ENCODE measurements around the gene SLC25A6.
A peak's percentile ranks its signal among the peaks of the same experiment; 100 is the strongest.
"Not testable (repeated sequence)": the region's sequence is repeated elsewhere in the genome, so short reads cannot be mapped to it uniquely, and the experiment has no call there.

SLC25A6 gene

DNA sequence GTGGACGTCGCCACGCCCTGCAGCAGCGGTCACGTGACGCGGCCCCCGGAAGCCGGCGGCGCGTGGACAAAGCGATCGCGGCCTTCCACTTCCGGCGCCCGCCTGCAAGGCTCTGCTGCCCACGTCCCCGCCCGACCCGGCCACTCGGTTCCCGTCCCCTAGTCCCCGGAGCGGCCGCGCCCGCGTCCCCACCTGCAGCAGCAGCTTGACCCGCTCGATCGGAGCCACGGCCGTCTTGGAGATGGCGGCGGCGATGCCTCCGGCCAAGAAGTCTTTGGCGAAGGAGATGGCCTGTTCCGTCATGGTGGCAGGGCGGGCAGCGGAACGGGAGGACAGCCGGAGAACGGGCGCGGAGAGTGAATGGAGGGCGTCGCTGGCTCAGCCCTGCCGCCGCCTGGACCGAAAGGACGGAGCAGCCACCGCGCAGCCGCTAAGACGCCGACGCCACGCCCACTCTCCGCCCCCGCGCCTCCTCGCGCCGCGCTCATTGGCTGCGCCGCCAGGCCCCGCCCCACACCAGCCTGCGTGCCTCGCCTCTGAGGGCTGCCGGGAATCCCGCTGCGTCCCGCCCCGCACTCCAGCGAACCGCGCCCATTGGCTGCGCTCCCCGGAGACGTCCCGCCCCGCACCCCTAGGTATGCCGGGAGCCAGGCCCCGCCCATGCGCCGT is at the start of gene SLC25A6:
SLC25A6 (minus strand) TSS at position 407 of the 669 bp plus-strand sequence; CDS start at position 303, 104 bp downstream.
- peak; percentile 98 for DNase-seq (ENCODE audit: low spot score)

DNA sequence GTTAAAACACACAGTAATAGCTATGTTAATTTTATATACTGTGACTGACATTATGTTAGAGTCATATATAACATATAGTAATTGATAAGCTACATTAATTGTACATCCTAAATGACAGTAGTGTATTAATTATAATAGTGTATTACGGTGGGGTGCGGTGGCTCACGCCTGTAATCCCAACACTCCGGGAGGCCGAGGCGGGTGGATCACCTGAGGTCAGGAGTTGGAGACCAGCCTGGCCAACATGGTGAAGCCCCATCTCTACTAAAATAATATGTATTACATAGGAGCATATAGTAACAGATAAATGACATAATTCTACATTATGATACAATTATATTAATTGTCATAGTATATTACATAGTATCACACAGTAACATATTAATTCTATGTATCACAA is 48.6 kb upstream of the SLC25A6 start:
- no peak for DNase-seq (ENCODE audit: low spot score)

DNA sequence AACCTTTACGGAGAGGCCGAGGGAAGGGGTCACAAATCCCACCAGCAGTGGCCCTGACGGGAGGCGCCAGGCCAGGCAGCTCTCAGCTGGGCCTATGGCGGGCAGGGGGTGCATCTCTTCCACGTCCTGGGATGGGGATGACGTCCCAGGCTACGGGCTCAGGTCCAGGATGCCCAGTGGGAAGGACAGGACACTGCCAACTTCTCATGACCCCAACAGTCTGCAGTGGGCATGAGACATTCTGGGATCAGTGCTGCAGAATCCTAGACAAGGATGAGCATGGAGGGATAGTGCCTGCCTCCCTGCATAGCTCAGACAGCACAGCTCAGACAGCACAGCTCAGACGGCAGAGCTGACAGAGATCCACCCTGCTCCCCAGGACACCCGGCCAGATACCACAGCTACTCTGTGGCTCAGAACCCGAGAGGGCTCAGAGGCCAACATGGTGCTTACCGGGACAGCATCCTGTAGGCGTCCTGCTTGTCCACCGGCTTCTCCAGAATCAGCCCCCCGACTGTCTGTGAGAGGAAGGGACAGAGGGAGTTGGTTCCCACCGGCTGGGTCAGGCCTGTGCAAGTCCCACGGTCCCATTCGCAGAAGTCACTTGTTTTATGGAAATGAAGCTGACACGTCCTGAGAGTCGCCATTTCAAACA is 43.5 kb upstream of the SLC25A6 start:
- no peak for DNase-seq (ENCODE audit: low spot score)

DNA sequence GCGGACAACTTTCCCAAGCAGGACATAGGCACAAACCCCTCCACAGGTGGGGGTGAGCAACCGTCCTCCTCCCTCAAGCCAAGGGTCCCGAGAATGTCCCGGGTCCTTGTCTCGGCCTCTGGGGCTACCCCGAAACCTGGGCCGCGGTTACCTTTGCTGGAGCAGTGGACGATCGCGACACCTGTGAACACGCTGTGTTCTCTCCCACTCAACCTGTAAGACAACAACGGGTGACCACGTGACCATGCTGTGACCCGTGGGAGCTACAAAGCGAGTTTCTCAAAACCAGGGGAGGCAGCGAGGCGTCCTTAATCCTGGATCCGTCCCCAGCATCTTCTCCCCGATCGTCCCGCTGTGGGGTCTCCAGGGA is 42.9 kb upstream of the SLC25A6 start:
- DNase-seq (ENCODE audit: low spot score): no peak

DNA sequence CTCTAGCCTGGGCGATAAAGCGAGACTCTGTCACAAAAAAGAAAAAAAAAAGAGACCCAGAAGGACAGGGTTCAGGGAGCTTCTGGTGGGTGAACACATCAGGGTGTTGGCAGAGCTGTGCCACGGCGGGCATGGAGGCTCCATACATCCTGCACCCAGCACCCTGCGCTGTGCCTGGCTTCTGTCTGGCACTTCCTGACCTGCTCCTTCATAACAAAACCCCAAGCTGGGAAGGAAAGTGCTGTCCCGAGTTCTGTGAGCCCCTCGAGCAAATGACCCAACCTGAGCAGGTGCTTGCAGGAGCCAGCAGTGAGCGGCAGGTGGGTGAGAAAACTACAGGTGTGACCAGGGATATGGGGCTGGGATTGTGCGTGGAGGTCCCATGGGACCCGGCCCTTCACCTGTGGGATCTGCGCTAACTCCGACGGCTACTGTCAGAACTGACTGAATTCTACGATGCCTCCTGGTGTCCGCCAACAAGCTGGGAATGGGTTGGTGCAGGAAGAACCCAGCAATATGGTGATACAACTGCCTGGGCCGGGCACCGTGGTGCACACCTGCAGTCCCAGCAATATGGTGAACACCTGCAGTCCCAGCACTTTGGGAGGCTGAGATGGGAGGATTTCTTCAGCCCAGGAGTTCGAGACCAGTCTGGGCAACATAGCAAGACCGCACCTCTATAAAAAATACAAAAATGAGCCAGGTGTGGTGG is 41.9 kb upstream of the SLC25A6 start:
- DNase-seq (ENCODE audit: low spot score): no peak

DNA sequence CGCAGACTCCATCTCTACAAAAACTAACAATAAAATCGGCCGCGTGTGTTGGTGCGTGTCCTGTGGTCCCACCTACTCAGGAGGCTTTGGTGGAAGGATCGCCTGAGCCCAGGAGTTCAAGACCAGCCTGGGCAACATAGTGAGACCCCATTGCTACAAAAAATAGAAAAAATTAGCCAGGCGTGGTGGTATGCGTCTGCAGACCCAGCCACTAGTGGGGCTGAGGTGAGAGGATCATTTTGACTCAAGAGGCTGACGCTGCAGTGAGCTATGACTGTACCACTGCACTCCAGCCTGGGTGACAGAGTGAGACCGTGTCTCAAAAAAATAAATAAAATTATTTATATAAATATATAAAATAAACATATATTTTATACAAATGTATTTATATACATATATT is 38.5 kb upstream of the SLC25A6 start:
- no peak for DNase-seq (ENCODE audit: low spot score)

DNA sequence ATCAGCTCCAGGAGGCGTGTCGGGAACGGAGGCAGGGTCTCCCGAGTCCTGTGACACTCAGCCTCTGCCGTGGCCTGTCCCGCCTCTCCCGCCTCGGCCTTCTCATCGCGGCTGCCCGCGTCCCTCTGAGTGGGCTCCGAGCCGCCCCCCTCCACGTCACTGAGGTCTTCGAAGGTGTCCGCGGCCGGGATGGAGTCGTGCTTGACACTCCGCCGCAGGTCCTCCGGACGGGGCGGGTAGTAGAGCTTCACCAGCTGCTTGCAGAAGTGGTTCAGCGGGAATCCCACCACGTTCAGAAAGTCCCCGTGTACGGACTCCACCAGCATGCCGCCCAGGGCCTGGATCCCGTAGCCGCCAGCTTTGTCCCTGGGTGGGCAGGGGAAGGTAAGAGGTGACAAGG is 35.8 kb upstream of the SLC25A6 start:
- DNase-seq (ENCODE audit: low spot score): no peak

DNA sequence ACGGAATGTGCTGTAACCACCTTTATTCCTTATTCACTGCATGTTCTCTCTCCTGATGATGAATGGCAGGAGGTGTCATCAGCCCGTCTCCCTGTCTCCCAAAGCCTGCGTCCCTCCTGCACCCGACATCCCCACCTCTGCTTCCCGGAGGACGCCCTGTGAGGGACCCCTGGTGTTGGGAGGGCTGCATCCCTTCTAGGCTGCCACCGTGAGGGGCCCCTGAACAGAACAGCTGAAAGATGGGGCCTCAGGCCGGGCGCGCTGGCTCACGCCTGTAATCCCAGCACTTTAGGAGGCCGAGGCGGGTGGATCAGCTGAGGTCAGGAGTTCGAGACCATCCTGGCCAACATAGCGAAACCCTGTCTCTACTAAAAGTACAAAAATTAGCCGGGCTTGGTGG is 34.4 kb upstream of the SLC25A6 start:
- not testable (repeated sequence) for DNase-seq (ENCODE audit: low spot score)

DNA sequence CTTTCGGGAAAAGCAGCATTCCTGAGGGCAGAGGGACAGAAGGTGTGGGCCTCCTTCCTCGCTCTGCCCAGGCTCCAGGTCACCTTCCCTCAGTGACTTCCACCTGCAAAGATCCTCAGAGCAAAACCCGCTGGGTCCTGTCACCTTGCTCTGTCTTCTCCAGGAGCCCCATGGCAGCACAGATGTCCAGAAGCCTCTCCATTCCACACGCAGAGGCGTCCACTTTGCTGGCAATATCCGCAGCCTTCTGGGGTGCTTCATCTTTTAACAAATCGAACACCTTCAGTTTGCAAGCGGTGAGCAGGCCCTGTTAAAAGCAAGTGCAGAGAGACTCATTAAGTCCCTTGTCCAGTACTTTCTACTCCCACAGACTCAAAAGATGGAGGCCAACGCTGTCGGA is 33.5 kb upstream of the SLC25A6 start:
- no peak for DNase-seq (ENCODE audit: low spot score)

DNA sequence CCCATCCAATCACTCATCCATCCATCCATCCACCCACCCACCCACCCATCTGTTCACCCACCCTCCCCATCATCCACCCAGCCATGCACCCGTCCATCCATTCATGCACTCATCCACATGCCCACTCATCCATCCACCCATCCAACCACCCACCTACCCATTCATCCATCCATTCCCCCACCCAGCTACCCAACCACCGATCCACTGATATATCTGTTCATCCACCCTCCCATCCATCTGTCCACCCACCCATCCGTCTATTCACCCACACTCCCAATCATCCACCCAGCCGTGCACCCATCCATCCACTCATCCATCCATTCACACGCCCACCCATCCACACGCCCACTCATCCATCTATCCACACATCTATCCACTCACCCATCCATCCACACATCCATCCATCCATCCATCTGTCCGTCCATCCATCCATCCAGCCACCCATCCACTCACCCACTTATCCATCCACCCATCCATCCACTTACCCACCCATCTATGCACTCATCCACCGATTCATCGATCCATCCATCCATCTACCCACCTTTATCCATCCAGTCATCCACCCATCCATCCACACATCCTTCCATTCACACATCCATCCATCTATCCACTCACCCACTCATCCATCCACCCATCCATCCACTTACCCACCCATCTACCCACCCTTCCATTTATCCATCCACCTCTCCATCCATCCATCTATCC is 32.4 kb upstream of the SLC25A6 start:
- DNase-seq (ENCODE audit: low spot score): no peak

DNA sequence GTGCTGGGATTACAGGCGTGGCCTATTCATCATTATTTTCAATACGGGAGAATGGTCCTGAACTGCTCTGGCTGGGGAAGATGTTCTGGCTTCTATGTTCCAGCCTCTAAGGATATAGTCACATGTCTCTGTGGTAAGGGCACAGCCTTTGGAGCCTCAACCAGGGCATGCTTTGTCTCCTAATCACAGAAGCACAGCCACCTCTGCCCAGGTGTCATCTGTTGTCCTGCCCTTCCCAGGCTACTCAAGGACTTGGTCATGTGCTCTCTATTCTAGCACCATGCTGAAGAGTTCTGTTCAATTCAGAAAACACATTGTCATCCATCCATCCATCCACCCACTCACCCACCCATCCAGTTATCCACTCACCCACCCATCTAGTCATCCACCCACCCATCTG is 31.3 kb upstream of the SLC25A6 start:
- no peak for DNase-seq (ENCODE audit: low spot score)

DNA sequence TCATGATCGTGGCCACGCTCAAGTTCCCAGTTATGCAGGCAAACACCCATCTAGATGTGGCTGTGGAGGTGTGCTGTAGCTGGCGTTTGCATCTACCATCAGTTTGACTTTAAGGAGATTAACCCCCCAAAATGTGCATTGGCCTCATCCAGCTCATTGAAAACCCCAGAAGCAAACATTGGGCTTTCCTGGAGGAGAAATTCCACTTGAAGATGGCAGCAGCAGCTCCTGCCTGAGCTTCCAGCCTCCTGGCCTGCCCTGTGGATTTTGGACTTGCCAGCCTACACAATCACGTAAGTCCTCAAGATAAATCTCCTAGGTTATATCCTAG is 30.2 kb upstream of the SLC25A6 start:
- DNase-seq (ENCODE audit: low spot score): no peak

DNA sequence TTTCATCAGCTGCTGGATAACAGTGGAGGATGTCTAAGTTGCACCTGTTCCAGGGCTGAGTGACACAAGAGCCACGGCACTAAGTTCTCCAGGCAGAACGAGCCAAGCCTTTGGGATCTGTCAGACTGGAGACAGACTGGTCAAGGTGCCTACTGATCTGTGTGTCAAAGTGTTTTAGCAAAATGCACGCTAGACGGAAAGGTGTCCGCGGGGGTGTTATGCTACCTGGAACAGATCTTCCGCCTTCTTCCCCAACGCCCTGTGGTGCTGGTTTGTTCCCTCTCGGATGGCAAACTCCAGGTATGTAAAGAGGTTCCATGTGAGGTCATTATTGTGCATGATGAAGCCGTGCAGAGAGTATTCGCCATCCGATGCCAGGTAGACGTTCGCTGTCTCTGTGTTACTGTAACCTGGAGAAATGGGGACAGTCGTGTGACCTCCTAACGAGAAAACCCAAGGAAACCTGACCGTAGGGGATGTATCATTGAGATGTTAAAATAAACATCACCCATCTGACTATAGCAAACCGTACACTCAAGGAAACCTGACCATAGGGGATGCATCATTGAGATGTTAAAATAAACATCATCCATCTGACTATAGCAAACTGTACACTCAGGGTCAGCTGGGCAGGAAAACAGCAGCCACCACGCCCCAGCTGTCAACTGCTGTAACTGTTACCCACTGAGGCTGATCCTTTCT is 29.7 kb upstream of the SLC25A6 start:
- no peak for DNase-seq (ENCODE audit: low spot score)

DNA sequence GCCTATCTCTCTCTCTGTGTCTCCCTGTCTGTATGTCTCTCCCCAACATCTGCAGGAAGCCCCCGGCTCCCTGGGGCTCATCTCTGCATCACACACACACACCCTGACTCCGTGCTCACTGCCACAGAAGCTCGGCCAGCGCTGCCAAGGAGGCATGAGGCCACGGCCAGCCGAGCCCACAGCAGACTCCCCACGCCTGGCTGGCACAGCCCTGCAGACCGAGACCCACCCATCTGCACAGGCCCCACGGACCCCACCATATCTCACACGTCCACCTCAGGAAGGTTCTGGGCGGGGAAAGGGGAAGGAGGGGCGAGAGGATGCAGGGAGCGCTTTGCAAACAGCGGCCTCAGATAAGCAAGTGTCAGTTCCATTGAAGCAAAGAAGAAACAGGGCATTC is 28.5 kb upstream of the SLC25A6 start:
- no peak for DNase-seq (ENCODE audit: low spot score)

DNA sequence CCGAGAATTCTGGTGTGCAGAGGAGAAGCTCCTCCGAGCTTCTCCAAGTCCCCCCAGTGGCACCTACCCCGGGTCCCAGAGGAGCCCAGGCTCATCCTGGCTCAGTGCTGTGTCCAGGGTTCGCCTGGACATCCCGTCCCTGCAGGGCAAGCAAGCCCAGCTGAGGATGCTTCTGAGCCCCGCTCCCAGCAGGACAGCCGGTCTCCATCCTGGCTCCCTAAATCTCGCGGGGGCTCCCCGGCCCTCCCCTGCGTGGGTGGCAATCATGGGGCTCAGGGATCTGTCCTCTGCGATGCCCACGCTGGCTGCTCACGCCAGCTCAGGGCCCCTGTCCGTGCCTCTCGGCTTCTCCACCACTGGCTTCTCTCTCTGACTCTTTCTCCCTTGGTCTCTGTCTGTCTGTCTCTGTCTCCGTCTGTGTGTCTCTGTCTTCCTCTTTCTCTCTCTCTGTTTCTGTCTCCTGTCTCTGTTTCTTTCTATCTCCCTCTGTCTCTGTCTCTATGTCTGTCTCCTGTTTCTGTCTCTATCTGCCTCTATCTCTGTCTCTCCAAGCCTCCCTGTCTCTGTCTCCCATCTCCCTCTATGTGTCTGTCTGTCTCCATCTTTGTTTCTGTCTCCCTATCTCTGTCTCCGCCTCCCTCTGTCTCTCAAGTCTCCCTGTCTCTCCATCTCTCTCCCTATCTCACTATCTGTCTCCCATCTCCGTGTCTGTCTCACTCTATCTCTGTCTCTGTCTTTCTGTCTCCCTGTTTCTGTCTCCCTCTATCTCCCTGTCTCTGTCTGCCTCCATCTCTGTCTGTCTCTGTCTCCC is 27.8 kb upstream of the SLC25A6 start:
- DNase-seq (ENCODE audit: low spot score): no peak

DNA sequence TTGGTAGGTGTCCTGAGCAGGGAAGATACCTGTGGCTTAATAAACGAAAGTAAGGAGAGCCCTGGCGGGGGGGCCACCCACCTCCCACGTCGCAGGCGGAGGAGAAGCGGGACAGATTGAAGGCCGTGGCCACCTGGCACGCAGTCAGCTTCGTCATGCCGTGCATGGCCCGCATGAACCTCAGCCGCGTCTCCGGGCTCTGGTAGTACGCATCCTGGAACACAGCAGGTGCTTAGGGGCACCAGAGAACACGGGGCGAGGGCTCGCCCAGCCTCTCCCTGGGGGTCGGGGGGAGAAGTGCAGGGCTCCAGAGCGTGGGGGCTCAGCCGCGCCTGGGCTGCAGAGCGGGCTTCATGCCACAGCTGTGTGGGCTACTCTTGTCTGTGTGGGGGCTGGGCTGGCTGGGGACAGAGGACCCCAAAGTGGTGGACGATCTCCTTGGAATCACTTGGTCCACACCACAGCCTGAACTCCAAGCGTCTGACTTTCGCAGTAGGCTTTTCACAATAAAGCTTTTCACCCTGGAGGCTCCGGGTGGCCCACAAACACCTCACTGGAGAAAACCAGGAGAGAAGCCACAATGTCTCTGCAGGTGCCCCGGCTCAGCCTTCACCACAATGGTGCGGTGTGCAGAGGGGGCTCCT is 27.1 kb upstream of the SLC25A6 start:
- DNase-seq (ENCODE audit: low spot score): no peak

DNA sequence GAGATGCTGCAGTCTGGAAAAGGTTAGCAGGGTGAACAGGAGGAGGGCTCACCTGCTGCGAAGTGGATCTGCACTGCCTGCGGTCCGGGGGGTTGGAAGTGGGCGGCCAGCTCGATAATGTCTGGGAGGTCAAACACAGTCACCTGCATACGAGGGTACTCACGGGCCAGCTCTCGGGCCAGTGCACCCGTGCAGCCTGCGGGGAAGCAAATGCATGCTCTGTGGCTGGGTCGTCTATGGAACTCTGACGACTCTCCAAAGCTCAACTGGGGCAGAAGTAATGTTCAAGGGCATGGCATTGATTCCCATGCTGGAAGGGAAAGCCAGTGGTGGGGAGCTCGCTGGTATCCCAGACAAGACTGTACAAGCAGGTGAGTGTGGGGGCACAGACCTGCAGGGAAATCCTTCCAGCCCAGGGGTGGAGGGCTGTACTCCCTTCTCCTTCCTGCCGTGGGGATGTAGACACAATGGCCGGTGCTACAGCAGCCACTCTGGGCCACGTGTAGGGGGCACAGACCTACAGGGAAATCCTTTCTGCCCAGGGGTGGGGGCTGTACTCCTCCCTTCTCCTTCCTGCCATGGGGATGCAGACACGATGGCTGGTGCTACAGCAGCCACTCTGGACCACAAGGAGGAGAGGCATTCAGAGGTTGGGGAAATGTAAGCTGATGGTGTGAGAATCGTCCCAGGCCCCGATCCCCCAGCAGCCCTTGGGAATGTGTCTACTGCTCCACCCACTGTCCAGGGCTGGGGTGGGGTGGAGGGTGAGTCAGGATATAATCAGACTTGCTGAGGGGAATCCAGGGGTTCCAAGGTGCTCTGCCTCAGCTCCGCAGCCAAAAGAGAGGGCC is 26.2 kb upstream of the SLC25A6 start:
- DNase-seq (ENCODE audit: low spot score): no peak

DNA sequence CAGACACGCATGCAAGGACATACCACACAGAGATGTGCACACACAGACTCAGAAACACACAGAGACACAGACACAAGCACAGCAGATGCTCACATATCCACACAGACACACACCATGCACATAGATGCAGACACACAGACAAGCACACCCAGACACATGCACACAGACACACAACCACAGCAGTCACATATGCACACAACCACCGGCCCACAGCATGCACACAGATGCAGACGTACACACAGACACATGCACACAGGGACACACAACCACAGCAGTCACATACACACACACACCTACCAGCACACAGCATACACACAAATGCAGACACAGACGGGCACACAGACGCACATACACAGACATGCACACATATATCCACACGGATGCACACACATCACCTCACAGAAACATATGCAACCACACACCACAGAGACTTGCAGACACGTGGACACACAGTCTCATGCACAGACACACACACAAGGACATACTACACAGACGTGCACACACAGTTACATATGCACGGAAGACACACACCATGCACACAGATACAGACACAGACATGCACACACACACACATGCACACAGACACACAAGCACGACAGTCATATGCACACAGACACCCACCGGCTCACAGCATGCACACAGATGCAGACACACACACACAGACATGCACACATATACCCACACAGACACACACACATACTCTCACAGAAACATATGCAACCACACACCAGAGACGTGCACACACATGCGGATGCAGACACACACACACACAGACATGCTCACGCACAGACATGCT is 25.2 kb upstream of the SLC25A6 start:
- no peak for DNase-seq (ENCODE audit: low spot score)

DNA sequence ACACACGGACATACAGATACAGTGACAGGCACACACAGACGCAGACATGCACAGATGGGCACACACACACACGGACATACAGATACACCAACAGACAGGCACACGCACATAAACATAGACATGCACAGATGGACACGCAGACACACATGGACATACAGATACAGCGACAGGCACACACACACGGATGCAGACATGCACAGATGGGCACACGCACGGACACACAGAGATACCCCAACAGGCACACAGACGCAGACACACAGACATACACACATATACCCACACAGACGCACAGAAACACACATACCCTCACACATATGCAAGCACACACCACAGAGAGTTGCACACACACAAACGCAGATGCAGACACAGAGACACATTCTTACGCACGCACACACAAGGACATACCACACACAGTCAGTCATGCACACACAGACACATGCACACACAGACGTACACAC is 24.4 kb upstream of the SLC25A6 start:
- no peak for DNase-seq (ENCODE audit: low spot score)

Measured in putamen (tissue), 1 donor.